Uterus (tissue), 2 donors: ENCODE measurements around the gene NUTF2.

Source experiments
- CTCF ChIP-seq, 4 experiments: fragments of 200-600 bp in 2 of 4; fragments of 450-650 bp in 2 of 4; sonication (generic) in 2 of 4; IDR thresholded peaks; one replicate each; pipeline ENCODE4 v1.5.1; 2016 to 2019; ENCODE audit warnings: antibody characterized with exemption in 4 of 4, mild to moderate bottlenecking in 2 of 4, moderate library complexity in 1 of 4
- POLR2A ChIP-seq, 2 donors: fragments of 450-650 bp; IDR thresholded peaks; one replicate each; pipeline ENCODE4 v1.6.1; 2016; ENCODE audit warnings: antibody characterized with exemption in 2 of 2, mild to moderate bottlenecking in 1 of 2, moderate library complexity in 1 of 2

- TF ChIP-seq POLR2A (IDR thresholded peaks at IDR 0.05) (no peak), CTCF (IDR thresholded peaks at IDR 0.05) (no peak)
Measured at GRCh38 chr16:67877064-67877463, 30.3 kb downstream of the NUTF2 start.
